Subcutaneous abdominal adipose tissue (tissue), 5 donors: ENCODE data around the gene ZNF197.

Source experiments
- H3K27ac ChIP-seq: one replicate; pipeline ENCODE4 v1.7.0; 2013; ENCODE audit warnings: low read depth, mild to moderate bottlenecking, inconsistent platforms, low read length, moderate library complexity
- H3K27me3 ChIP-seq, 5 donors: one replicate each; pipeline ENCODE4 v1.7.0; 2013; ENCODE audit warnings: low read length in 5 of 5, inconsistent platforms in 1 of 5; ENCODE audit not compliant: control insufficient read depth in 5 of 5, insufficient read depth in 4 of 5
- H3K36me3 ChIP-seq, 5 donors: one replicate each; pipeline ENCODE4 v1.7.0; 2013; ENCODE audit warnings: low read length in 5 of 5; ENCODE audit not compliant: control insufficient read depth in 5 of 5, insufficient read depth in 5 of 5
- H3K4me1 ChIP-seq, 5 donors: one replicate each; pipeline ENCODE4 v1.7.0; 2013; ENCODE audit warnings: low read length in 5 of 5, mild to moderate bottlenecking in 3 of 5, moderate library complexity in 1 of 5; ENCODE audit not compliant: control insufficient read depth in 5 of 5, insufficient read depth in 5 of 5
- H3K4me3 ChIP-seq, 5 donors: one replicate each; pipeline ENCODE4 v1.7.0; 2013; ENCODE audit warnings: low read length in 5 of 5, low read depth in 1 of 5
- H3K9ac ChIP-seq, 5 donors: one replicate each; pipeline ENCODE4 v1.7.0; 2013; ENCODE audit warnings: low read length in 5 of 5, mild to moderate bottlenecking in 4 of 5, moderate library complexity in 3 of 5
- H3K9me3 ChIP-seq, 5 donors: one replicate each; pipeline ENCODE4 v1.7.0; 2013; ENCODE audit warnings: low read length in 5 of 5; ENCODE audit not compliant: control insufficient read depth in 5 of 5
- donor health status: healthy.
- donor health status: healthy.
- donor health status: healthy.
- donor health status: healthy.
- donor health status: healthy.

Gene ZNF197

DNA sequence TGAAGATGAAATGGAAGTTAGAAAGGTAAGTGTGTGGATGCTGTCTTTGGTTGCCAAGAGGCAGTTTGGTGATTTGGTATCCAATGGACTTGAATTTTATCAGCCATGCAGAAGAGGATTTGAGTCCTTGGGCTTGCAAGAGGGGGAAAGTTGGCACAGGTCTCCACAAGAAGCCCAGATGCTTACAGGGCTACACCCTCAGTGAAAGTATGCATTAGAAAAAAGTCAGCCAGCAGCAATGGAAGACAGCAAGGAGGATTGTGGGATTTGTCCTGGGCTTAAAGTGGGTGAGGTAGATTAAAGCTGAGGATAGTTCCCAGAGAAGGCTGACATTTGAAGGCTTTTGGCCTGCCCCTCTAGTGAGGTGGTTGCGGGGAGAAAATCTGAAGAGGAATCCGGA is 23.1 kb upstream of the ZNF197 start:
- no peak overlapping the region for H3K4me3 ChIP-seq
- H3K9me3 ChIP-seq: peaks cover 0 to 9% (median 4%) of the 10 kb centered on the region in 5 donors
- no peaks in the 10 kb centered on the region for H3K4me1 ChIP-seq
- no peak overlapping the region for H3K9ac ChIP-seq
- H3K36me3 ChIP-seq: peaks cover 0 to 2% (median 0%) of the 10 kb centered on the region in 5 donors
- H3K27me3 ChIP-seq: no peaks in the 10 kb centered on the region
- no peak overlapping the region for H3K27ac ChIP-seq

DNA sequence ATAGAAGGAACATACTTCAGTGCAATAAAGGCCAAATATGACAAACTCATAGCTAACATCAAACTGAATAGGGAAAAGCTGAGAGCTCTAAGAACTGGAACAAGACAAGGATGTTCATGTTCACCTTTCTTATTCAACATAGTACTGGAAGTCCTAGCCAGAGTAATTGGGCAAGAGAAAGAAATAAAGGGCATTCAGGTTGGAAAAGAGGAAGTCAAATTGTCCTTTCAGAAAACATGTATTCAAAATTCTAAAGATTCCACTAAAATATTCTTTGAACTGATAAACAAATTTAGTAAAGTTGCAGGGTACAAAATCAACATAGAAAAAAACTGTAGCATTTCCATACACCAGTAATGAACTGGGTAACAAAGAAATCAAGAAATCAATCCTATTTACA is 12.2 kb upstream of the ZNF197 start:
- Histone ChIP-seq H3K27ac (no peak overlapping the region), H3K9ac (no peak overlapping the region), H3K4me3 (no peak overlapping the region), H3K9me3 (no peaks in the 10 kb centered on the region), H3K4me1 (no peaks in the 10 kb centered on the region), H3K27me3 (no peaks in the 10 kb centered on the region), H3K36me3 (no peaks in the 10 kb centered on the region)

DNA sequence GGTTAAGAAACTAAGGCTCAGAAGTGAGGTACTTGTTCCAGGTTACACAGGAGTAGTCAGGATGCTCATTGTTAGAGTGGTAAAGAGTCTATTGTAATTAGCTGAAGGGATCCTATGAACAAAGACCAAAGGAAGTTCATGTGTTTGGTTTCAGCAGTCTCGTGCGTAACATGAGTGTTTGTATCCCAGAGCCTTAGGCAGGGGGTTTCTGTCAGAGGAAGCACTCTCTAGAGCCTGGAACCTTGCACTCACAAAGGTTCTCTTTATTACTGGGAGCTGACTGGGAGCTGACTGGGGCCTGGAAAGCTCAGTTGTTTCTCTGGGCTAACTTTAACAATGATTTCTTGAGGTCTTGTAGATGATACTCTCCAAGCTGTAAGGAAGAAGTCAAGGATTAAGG is 3.9 kb downstream of the ZNF197 start:
- no peaks in the 10 kb centered on the region for H3K9me3 ChIP-seq
- H3K9ac ChIP-seq: no peak overlapping the region
- H3K36me3 ChIP-seq: peaks cover 19 to 47% (median 35%) of the 10 kb centered on the region in 5 donors
- H3K4me1 ChIP-seq: peaks cover 0 to 20% (median 18%) of the 10 kb centered on the region in 5 donors
- no peak overlapping the region for H3K27ac ChIP-seq
- no peaks in the 10 kb centered on the region for H3K27me3 ChIP-seq
- no peak overlapping the region for H3K4me3 ChIP-seq

DNA sequence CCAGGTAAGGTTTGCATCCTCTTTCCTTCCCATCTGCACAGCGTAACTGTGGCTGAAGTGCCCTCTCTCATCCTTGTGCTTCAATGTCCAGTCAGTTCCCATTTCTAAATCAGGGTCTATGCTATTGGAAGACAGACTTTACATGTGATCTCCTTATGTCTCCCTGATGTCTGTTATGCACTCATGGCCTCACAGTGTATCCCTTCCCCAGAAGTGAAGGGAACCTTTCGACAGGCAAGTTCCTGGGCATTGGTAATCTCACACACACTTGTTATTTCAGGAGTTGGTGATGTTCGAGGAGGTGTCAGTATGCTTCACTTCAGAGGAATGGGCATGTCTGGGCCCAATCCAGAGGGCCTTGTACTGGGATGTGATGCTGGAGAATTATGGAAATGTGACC is 7.4 kb downstream of the ZNF197 start:
- H3K4me1 ChIP-seq: no peaks in the 10 kb centered on the region
- H3K4me3 ChIP-seq: no peak overlapping the region
- H3K9me3 ChIP-seq: peaks cover 0 to 4% (median 0%) of the 10 kb centered on the region in 5 donors
- H3K27me3 ChIP-seq: no peaks in the 10 kb centered on the region
- H3K27ac ChIP-seq: no peak overlapping the region
- H3K36me3 ChIP-seq: peaks cover 30 to 66% (median 59%) of the 10 kb centered on the region in 5 donors
- H3K9ac ChIP-seq: no peak overlapping the region

DNA sequence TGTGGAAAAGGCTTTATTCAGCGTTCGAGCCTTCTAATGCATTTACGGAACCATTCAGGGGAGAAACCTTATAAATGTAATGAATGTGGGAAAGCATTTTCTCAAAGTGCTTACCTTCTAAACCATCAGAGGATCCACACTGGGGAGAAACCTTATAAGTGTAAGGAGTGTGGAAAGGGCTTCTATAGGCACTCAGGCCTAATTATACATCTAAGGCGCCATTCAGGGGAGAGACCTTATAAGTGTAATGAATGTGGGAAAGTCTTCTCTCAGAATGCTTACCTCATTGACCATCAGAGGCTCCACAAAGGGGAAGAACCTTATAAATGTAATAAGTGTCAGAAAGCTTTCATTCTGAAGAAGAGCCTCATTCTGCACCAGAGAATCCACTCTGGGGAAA is 17.5 kb downstream of the ZNF197 start:
- H3K9ac ChIP-seq: no peak overlapping the region
- peak overlapping the region in 1 of 5 donors; percentile 34 for H3K4me3 ChIP-seq
- H3K9me3 ChIP-seq: peaks cover 8 to 36% (median 24%) of the 10 kb centered on the region in 5 donors
- no peaks in the 10 kb centered on the region for H3K4me1 ChIP-seq
- H3K27me3 ChIP-seq: no peaks in the 10 kb centered on the region
- no peak overlapping the region for H3K27ac ChIP-seq
- H3K36me3 ChIP-seq: peaks cover 43 to 49% (median 47%) of the 10 kb centered on the region in 5 donors

DNA sequence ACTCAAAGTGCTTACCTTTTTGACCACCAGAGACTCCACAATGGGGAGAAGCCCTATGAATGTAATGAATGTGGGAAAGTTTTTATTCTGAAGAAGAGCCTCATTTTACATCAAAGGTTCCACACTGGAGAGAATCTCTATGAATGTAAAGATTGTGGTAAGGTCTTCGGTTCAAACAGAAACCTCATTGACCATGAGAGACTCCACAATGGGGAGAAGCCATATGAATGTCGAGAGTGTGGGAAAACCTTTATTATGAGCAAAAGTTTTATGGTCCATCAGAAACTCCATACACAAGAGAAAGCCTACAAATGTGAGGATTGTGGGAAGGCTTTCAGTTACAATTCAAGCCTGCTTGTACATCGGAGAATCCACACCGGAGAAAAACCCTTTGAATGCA is 18.2 kb downstream of the ZNF197 start:
- peaks cover 0 to 2% (median 0%) of the 10 kb centered on the region in 5 donors for H3K4me1 ChIP-seq
- H3K9me3 ChIP-seq: peaks cover 8 to 36% (median 24%) of the 10 kb centered on the region in 5 donors
- H3K27ac ChIP-seq: no peak overlapping the region
- peak overlapping the region in 2 of 5 donors; percentile 33 to 34 for H3K4me3 ChIP-seq
- no peak overlapping the region for H3K9ac ChIP-seq
- H3K27me3 ChIP-seq: no peaks in the 10 kb centered on the region
- peaks cover 42 to 47% (median 43%) of the 10 kb centered on the region in 5 donors for H3K36me3 ChIP-seq

DNA sequence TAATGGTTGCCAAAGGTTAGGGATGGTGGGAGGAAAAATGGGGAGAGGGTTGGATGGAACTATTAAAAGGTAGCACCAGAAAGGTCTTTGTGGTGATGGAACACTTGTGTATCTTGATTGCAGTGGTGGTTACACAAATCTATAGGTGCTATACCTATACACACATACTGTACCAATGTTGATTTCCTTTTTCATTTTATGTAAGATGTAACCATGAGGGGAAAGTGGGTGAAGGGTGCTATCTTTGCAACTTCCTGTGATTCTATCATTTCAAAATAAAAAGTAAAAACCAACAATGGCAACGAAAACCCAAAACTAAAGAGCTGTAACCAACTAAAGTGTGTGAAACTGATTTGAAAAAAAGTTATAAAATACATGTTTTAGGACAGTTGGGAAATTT is 22.9 kb downstream of the ZNF197 start:
- H3K27ac ChIP-seq: no peak overlapping the region
- H3K4me3 ChIP-seq: no peak overlapping the region
- peaks cover 4 to 14% (median 9%) of the 10 kb centered on the region in 5 donors for H3K9me3 ChIP-seq
- H3K36me3 ChIP-seq: peaks cover 12 to 28% (median 25%) of the 10 kb centered on the region in 5 donors
- peaks cover 4 to 22% (median 15%) of the 10 kb centered on the region in 5 donors for H3K4me1 ChIP-seq
- no peak overlapping the region for H3K9ac ChIP-seq
- no peaks in the 10 kb centered on the region for H3K27me3 ChIP-seq

DNA sequence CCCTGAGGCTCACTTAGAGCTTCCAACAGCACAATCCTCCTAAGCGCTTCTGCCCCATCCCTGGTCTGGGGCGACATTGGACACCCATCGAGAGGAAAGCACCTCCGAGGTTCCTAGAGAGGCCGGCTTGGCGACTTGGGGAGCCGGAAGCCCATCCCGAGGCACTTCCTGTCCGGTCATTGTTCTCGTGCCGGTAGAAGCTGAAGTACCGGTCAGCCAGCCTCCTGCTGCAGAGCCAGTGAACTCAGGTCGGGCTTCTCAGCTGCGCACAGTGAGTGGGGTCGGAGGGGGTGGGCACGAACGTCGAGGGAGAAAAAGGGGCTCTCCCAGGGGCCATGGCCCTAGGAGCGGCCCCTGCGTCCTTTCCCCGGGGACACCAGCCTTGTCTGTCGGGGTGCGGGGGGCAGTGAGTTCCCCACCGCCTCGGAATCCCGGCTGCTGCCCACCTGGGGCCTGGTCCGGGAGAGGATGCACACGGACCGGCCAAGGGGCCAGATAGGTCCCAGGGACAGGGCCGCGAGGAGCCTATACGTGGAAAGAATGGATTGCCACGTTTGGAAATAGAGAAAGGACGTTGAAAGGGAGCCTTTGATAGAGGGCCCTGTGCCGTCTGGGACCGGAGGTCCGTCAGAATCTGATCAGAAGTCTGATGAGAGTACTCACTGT is 23.9 kb downstream of the ZNF197 start, which contains the start of gene ZNF35:
TSS of gene ZNF35 (plus strand) at position 169 of the 666 bp plus-strand sequence. CDS start 2,336 bp downstream, outside the sequence.
- H3K27me3 ChIP-seq: no peaks in the 10 kb centered on the region

DNA sequence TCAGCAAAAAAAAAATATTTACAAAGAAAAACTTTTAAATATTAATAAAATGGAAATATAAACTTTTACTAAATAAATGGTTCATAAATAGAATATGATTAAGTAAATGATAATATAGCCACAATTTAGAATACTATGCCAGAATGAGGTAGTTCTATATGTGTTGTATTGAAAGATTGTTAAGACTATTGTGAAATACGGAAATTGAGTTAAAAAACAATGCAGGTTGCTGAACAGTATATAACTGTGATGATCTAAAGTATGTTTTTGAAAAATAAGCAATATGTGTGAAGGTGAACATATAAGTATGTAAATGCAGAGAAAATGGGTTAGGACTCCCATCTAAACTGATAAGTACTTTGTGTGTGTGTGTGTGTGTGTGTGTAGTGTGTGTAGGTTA is 24.9 kb downstream of the ZNF197 start:
- Histone ChIP-seq H3K9ac (no peak overlapping the region), H3K4me3 (peak overlapping the region in 1 of 5 donors; percentile 92), H3K27ac (no peak overlapping the region), H3K9me3 (peaks cover 0 to 4% (median 2%) of the 10 kb centered on the region in 5 donors), H3K27me3 (no peaks in the 10 kb centered on the region), H3K36me3 (peaks cover 13 to 36% (median 36%) of the 10 kb centered on the region in 5 donors), H3K4me1 (peaks cover 4 to 22% (median 15%) of the 10 kb centered on the region in 5 donors)

More for the DNA sequence above, 23.9 kb downstream of the ZNF197 start, which contains the start of gene ZNF35:
- peaks cover 0 to 4% (median 3%) of the 10 kb centered on the region in 5 donors for H3K9me3 ChIP-seq
- peaks cover 8 to 30% (median 29%) of the 10 kb centered on the region in 5 donors for H3K36me3 ChIP-seq
- peak within 1 kb of the TSS; percentile 74 to 98 (median 93) for H3K4me3 ChIP-seq
- peaks cover 4 to 22% (median 15%) of the 10 kb centered on the region in 5 donors for H3K4me1 ChIP-seq
- peak within 1 kb of the TSS; percentile 85 to 96 (median 95) for H3K9ac ChIP-seq
- H3K27ac ChIP-seq: peak within 1 kb of the TSS; percentile 64

DNA sequence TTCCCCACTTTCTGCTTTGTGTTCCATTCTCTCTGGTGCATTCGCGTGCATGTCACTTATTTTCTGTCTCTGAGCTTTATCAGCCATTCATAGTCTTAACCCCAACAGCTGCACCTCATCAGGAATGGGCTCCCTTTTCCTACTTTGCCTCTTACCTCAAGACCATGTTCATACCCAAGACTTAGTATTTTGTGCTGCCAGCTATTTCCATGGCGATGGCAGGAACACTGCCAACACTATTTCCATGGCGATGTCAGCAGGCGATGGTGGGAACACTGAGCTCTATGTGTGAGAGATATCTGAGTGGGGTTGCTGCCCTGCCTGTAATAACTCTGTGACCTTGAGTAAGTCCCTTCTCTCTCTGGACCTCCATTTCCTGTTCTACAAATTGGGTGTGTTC is 29.2 kb downstream of the ZNF197 start:
- no peaks in the 10 kb centered on the region for H3K27me3 ChIP-seq
- H3K4me1 ChIP-seq: peaks cover 4 to 10% (median 6%) of the 10 kb centered on the region in 5 donors
- H3K4me3 ChIP-seq: no peak overlapping the region
- H3K27ac ChIP-seq: no peak overlapping the region
- H3K9me3 ChIP-seq: peaks cover 1 to 21% (median 11%) of the 10 kb centered on the region in 5 donors
- no peak overlapping the region for H3K9ac ChIP-seq
- H3K36me3 ChIP-seq: peaks cover 37 to 66% (median 64%) of the 10 kb centered on the region in 5 donors
